Stimulated activated CD4-positive, alpha-beta T cell treated with anti-CD3 and anti-CD28 coated beads, Interleukin-2, amount 100 ng/mL, for 48 hours (primary cell): ENCODE results near the gene CUX1.

Experiments used
- DNase-seq, 2 donors: peaks; one replicate each; pipeline ENCODE4 v3.0.0-alpha.2; 2020

Gene CUX1

DNA sequence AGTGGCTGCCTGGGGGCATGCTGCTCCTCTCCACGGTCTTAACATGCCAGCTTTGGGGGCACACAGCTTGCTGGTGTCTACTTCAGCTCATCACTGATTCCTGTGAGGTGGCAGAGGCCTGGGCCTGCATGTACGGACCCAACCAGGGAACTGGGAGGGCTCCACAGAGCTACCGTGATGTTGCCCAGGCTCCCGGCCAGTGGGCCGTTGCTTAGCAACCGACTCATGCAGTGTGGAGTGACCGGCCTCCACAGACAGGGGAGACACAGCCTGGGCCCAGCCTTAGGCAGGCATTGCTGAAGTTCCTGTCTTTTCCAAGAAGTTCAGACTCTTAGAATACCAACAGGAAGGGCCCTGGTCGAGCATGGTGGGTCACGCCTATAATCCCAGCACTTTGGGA lies 443.4 kb downstream of the CUX1 start:
- no peak for DNase-seq

DNA sequence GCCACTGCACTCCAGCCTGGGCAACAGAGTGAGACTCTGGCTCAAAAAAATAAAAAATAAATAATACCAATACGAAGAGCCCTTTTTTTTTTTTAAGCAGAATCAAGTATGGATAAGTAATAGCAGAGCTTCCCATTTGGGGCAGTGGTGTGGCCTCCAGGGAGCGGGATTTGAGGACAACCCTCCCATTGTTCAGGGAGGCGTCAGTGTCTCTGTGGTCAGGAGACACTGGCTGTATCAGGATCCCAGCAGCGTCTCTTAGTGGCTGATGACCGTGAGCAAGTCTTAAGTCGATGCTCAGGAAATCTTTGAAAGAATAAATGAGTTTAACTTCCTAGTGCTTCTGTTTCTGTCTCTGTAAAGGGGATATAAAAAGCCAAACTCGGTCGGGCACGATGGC lies 444.0 kb downstream of the CUX1 start:
- no peak for DNase-seq

DNA sequence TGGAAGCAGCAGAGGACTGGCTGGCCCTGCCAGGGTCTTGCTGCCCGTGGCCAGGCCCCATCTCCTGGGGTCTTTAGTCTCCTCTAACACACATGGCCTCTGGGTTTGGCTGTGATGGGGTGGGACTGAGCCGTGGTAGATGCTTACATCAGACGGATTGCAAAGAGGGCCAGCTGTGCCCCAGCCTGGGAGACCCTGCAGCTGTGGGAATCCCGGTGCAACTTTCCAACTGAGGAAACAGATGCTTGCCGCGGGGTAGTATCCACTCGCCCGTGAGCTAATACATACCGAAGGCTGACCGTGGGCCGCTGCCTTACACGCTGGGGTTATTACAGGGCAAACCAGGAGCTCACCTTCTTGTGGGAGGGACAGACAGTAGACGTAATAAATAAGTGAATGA lies 445.1 kb downstream of the CUX1 start:
- DNase-seq: no peak

DNA sequence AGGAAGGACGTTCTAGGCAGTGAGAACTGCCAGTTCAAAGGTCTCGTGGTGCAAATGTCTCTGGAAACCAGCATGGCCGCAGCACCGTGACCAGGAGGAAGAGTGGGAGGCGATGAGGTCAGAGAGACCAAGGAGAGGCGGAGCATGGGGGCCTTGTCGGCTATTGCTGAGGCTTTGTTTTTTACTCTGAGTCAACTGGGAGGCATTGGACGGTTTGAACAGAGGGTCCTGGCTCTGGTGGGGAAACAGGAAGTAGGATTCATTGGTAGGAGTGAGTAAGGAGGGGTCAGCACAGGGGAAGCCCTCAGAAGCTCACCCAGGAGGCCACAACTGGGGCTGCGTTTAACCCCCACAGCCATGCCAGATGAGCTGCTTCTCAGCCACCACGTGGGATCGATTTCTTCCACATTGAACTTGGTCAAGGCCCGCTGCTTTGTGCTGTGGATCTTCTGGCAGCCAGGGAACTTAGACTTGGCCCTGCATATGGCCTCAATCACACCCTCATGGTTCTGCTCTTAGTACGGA lies 447.0 kb downstream of the CUX1 start:
- no peak for DNase-seq

DNA sequence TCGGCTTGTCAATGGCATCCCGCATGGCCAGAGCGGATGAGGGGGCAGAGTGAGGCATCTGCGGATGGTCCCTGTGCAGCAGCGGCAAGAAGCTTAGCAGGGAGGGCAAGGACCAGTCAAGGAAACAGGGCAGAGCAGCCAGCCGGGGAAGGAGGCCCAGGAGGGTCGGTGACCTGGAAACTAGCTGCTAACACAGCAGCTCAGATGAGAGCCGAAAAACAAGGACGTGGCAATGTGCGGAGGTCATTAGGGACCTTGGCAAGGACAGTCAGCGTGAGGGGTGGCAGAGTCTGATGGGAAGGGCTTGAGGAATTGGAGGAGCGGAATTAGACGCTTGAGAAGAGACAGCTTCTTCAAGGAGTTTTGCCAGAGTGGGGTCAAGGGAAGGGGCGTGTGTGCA lies 449.1 kb downstream of the CUX1 start:
- DNase-seq: no peak

DNA sequence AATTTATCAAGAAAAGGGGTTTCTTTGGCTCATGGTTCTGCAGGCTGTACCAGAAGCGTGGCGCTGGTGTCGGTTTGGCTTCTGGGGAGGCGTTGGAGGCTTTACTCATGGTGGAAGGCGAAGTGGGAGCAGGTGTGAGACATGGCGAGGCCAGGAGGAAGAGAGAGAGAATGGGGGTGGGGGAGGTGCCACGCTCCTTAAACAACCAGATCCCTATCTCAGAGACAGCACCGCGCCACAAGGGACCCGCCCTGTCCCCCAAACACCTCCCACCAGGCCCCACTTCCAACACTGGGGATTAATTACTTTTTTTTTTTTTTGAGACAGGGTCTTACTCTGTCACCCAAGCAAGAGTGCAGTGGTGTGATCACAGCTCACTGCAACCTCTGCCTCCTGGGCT lies 451.2 kb downstream of the CUX1 start:
- DNase-seq: no peak

DNA sequence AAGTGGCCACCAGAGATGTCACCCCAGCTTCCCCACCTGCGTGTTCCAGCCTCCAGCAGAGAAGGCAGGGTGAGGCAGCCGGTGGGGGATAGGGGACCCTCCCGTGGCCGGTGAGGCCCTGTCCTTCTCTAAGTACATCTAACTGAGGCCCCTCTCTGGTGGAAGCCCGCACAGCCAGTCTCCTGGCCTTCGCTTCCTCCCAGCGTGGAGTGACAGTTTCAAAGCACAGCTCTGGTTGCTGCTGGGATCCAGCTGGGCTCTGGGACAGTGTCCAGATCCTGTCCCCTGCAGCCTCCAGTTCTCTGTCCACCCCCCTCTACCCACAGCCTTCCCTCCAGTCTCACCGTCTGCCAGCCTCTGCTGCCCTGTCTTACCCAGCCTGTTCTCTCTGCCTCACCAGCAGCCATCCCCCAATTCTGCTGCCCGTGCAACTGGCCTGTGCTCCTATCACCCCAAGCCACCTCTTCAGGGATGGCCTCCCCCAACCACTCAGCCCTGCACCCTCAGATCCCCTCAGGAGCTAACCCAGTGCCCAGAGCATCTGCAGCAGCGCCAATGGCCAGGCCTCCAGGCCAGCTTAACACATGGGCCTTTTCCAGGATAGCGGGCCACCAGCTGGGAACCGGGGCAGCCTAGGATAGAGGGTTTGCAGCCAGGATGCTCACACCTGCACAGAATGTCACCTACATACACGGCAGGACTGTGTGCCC lies 452.9 kb downstream of the CUX1 start:
- DNase-seq: no peak

DNA sequence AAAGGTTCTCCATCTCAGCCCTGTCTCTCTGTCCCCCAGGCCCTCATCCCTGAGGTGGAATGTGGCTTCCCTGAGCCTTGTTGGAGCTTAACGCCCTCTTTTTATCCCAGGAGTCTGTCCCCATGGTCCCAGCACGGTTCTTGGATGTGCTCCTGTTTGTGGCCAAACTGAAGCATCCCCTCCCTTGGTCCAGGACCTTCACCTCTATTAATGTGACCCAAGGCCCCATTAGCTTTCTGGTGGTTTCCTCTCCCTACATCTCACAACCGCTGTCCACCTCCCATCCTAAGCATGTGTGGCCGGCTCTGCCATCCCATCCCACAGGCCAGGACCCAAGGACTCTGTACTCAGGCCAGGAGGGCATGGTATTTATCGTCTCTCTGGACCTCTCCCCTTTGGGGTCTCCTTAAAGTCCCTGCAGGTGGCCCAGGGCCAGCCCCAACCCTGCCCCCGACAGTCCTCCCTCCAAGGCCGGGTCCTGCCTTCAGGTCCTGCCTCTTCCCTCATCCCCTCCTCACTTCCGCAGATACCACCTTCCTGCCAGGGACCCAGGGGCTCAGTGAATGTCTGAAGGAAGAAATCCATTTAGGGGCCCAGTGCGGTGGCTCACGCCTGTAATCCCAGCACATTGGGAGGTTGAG lies 453.9 kb downstream of the CUX1 start:
- DNase-seq: no peak

DNA sequence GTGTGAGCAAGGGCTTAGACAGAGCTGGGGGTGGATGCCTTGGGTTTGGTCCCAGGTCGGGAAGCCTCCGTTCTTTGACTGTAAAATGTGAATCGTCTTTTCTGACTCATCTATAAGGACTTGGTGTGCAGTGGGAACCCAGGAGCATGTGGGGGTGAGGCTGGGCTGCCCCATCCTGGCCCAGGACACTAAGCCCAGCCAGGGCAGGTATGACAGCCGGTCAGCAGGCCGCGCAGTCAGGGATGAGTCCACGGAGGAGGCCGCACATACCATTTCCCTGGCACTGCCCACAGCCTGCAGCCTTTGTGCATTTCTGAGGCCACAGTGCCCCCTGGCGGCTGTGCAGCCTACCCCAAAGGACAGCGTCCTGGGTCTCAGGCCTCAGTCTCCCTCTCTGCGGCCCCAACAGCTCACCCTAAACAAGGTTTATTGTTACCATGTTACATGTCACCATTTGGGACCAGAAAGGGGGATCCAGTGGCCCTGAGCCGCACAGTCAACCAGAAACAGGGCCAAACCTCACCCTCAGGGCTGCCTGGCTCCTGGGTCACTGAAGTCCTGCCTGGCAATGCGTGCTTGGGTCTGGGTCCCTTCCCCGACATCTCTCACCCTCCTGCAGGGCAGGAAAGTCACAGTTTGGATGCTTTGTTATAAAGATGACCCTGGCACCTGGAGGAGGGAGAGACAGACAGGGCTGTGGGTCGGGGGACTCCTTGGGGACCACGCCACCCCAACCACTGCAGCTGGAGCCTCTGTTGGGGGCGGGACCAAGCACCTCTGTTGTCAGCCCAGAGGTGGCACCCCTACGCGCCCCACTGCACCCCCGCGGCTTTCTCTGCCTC lies 454.9 kb downstream of the CUX1 start:
- peak; percentile 80 for DNase-seq

DNA sequence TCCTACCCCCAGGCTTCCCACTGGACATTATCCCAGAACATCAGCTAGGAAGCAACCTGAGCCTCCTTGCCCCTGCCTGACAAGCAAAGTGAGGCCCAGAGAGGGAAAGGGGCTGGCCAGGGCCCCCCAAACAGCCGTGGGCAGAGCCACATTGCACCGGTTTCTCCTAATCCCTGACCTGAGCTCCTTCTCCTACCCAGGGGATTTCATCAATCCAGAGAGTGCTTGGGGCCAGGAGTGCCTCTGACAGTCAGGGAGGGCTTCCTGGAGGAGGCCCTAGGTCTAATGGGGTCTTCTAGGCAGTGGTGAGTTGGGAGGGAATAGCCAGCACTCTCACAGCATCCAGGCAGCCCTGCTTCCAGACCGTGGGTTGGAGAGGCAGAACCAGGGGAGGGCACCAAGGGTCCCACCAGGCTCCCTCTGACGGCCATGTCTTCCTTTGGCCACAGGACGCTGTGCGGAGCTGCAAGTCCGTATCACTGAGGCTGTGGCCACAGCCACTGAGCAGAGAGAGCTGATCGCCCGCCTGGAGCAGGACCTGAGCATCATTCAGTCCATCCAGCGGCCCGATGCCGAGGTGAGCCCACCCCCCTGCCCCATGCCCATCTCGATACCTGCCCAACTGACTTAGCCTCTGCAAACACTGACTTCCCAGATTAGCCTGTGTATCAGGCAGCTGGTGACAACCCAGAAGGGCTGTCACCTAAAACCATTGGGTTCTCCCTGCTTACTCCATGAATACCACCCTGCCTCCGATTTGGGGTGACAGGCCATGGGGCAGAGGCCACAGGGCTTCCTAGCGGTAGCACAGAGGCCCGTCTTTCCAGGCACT lies 455.7 kb downstream of the CUX1 start:
- DNase-seq: no peak

DNA sequence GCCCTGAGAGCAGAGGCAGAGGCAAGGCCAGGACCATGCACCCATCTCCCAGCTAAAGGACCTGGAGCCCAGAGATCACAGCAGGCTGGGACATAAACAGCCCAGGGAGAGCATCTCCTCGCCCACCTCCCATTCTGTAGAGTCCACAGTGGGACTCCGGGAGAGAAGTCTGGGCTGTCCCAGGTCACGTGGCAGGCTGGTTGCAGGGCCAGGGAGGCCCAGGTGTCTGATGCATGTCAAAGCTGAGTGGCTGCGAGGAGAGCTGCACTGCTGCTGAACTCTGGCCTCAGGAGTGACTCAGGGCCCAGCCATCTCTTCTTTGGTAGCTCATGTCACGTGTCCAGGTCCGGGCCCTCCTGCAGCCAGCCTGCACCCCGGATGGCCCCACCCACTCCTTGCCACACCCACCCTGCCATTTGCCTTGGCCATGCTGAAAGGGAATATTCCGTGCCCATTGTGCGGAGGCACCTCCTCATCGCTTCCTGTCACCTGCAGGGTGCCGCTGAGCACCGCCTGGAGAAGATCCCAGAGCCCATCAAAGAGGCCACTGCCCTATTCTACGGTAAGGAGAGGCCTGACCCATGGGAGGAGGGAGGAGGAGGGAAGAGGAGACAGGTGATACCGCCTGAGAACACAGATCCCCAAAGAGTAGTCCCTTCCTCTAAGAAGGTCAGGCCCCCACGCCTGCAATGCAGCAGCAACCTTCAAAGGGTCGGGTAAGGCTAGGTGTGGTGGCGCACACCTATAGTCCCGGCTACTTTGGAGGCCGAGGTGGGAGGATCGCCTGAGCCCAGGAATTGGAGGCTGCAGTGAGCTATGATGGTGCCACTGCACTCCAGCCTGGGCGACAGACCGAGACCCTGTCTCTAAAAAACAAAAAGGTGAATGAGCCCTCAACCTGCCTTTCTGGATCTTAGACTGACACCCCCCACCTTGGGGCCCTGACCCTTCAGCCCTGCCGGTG lies 456.6 kb downstream of the CUX1 start:
- DNase-seq: no peak

DNA sequence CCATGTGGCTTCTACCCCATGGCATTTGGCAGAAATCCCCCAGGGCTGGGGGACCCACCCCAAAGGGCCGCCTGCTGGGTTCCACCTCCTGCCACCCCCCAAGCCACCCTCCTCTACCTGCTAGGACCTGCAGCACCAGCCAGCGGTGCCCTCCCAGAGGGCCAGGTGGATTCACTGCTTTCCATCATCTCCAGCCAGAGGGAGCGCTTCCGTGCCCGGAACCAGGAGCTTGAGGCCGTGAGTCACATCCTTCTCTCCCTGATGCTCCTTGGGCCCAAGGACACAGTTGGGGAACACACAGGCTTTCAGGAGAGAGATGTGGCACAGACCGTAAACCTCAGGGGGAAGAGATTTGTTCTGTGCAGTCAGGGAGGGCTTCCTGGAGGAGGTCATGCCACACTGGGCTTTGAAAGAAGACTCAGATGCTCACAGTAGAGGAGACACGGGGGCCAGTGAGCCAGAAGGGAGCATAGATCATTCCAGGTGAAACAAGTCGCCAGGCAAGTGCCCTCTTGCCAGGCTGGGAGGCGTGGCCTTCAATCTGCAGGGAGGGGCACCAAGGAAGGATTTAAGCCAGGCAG lies 457.8 kb downstream of the CUX1 start:
- no peak for DNase-seq

DNA sequence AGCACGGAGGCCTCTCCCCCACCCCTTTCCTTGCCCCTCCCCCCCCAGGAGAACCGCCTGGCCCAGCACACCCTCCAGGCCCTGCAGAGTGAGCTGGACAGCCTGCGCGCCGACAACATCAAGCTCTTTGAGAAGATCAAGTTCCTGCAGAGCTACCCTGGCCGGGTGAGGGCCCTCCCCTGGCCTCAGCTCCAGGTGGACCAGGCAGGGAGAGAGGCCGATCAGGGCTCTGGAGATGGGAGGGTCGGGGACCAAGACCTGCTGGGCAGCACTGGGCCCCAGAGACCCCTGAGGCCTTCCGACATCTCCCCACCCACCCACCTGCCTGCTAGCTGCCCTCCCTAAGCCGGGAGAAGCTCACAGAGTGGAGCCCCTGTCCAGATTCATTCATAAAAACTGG lies 460.5 kb downstream of the CUX1 start:
- DNase-seq: no peak

DNA sequence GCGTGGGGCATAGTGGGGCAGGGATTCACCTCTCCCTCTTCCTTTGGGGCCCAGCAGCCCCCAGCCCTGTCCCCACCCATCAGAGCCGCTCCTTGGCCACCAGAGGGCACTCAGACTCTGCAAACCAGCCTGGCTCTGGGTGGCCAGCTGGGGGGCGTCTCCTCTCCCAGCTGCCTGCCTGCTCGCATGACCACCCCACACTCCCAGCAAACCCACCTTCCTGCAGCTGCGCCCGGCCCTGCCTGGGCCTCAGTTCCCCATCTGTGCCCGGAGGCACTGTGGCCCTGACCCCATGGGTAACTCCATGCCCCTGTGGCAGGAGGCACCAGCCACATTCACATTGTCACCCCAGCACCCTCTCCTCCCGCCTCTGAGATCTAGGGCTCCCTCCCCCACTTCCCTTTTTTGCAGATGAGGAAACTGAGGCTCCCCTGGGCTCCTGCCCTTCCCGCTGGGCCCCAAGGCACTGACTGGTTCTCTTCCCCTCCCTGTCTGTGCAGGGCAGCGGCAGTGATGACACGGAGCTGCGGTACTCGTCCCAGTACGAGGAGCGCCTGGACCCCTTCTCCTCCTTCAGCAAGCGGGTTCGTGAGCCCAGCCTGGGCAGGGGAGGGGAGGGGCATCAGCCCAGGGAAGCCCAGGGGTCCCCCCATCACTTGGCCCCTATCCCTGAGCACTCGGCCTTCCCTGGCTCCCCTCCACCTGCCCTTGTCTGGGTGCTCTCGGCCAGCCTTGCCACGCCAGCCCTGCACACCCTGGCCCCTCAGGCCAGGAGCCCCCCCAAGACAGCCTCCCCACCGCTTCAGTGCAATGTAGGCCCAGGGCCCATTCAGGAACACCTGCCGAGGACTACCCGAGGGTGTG lies 462.3 kb downstream of the CUX1 start:
- DNase-seq: peak; percentile 54 to 56

DNA sequence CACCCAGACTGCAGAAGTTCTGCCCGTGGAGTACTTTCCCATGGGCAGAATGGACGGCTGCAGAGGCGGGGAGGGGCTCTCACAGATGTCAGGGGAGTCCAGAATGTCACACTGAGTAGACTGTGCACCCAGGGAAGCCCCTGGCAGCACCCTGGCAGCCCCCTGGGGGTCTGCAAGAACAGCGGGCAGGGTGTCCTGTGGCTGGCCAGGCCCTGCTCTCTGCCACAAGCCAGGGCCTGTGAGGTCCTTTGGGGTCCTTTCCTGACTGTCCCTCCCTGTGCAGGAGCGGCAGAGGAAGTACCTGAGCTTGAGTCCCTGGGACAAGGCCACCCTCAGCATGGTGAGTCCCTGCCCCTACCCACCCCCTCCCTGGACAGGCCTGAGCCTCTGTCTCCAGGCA lies 463.1 kb downstream of the CUX1 start:
- DNase-seq: no peak

DNA sequence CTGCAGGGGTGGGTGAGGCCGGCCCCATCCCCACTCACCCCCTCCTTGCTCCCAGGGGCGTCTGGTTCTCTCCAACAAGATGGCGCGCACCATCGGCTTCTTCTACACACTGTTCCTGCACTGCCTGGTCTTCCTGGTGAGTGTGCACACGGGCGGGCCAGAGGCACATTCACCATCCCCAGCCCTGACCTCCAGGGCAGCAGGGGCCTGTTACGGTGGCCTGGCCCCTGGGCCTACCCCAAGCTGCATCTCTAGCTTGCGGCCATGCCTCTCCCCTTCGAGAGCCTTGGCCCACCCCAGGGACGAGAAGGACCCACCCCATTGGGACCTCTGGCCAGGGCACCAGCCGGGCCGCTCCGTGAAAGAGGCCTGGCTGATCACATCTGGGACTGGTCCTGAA lies 464.4 kb downstream of the CUX1 start:
- DNase-seq: no peak

DNA sequence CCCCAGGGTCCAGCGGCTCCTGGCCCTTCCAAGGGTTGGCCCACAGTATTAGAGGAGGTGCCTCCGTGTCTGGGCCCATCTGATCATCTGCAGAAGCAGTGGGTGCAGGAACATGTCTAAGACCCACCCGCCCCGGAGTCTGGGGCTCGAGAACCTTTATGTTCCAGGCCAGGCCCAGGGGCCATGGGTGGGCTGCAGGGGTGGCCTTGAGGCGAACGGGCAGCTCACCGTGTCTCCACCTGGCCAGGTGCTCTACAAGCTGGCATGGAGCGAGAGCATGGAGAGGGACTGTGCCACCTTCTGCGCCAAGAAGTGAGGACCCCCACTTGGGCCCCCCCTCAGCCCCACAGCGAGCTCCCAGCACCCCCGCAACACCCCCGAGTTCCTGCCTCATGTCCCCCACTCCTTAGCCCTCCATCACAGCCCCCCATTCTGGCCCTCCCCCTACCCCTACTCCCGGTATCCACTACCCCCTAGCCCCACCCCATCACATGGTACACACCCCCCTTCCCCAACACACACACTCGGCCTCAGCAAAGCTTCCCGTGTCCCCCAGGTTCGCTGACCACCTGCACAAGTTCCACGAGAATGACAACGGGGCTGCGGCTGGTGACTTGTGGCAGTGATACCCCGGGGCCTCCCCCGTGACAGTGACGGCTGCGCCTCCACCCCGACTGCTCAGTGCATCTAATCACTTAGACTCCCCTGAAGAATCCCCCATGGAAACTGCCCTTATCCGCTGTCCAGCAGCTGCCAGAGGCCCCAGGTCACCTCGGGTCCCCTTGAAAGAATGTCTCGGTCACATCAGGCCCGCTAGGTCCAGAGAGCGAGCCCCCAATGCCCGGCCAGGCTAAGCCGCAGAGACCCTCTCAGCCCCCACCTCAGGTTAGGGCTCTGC lies 465.3 kb downstream of the CUX1 start:
- DNase-seq: no peak

DNA sequence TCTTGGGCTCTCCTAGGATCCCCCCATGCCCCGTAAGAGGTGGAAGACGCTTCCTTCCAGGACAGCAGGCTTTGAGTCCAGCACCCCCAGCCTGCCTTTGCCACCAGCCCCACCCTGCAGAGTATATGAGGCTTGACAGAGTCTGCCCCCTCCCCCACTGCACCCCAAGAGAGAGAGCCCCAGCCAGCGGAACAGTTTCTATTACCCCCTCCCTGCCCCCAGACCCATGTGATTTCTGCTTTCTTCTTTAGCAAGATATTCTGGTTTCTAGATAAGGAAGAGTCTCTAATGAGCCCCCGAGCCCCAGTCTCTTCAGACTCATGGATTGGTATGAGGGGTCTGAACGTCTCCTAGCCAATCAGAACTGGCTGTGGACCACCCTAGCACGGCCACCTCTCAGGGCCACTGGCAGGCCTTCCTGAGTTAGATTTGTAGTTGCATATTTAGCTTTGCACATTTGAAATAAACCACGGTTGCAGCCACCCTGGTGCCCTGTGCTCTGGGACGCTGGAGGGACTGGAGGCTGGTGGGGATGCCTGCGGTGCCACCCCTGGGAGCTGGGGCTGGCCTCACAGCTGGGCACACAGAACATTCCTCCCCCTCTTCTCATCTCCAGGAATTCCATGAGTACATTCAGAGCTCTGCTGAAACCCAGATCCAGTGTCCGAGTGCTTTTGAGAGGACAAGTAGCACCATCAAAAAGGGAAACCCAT lies 466.2 kb downstream of the CUX1 start:
- DNase-seq: no peak
